Posterior cingulate gyrus (tissue), 11 donors: Measurements from ENCODE around the gene SOX4.
"Not testable (repeated sequence)": the region's sequence is repeated elsewhere in the genome, so short reads cannot be mapped to it uniquely, and the experiment has no call there.

ENCODE experiments used
- DNase-seq, 10 donors: peaks; one replicate each; pipeline versions ENCODE4 v3.0.0 to v3.0.0-alpha.2; 2020 to 2021; ENCODE audit warnings: mixed read lengths in 3 of 10
- intact Hi-C: fragments of 100-400 bp; cut with DNase I; formaldehyde crosslinking; loops from one replicate; pipeline ENCODE4 v1.15.1; 2023

SOX4 gene

DNA sequence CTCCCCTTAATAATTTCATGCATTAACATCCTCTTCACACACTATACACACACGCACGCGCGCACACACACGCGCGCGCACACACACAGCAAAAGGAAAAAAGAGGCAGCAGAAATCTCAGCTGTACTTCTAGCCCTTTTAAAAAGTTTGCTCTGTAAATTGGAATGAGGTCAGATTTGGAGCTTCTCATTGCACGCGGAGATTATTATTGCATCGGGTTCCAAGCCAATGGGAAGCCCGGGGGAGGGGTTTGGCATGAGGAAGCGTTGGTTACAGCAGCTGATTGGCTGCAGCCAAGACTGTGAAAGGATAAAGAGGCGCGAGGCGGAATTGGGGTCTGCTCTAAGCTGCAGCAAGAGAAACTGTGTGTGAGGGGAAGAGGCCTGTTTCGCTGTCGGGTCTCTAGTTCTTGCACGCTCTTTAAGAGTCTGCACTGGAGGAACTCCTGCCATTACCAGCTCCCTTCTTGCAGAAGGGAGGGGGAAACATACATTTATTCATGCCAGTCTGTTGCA lies at the start of gene SOX4:
TSS of gene SOX4 (plus strand) at position 340 of the 515 bp plus-strand sequence. CDS start 784 bp downstream, outside the sequence.
- DNase-seq, result peak; percentile 79 to 97 (median 86)
- intact Hi-C loops, result loop anchor here (10.0 kb wide), 1 partner anchor 1851 kb away; no protein-coding TSS in a partner anchor

DNA sequence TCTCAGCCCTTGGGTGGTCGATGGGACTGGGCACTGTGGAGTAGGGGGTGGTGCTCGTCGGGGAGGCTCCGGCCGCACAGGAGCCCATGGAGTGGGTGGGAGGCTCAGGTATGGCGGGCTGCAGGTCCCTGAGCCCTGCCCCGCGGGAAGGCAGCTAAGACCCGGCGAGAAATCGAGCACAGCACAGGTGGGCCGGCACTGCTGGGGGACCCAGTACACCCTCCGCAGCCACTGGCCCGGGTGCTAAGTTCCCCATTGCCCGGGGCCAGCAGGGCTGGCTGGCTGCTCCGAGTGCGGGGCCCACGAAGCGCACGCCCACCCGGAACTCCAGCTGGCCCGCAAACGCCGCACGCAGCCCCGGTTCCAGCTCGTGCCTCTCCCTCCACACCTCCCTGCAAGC lies 41.3 kb upstream of the SOX4 start:
- DNase-seq, intact Hi-C loops: not testable (repeated sequence)

DNA sequence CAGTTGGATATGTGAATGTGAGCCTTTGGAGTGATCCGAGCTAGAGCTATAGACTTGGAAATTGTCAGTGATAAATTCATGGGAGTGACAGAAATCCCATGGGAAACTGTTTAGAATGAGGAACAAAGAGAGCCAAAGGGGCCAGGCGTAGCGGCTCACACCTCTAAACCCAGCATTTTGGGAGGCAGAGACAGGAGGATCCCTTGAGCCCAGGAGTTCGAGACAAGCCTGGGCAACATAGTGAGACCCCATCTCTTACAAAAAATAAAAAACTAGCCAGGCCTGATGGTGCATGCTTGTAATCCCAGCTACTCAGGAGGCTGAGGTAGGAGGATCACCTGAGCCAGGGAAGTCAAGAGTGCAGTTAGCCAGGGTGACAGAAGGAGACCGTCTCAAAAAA lies 39.3 kb upstream of the SOX4 start:
- DNase-seq, result no peak
- intact Hi-C loops, result no loop called here

DNA sequence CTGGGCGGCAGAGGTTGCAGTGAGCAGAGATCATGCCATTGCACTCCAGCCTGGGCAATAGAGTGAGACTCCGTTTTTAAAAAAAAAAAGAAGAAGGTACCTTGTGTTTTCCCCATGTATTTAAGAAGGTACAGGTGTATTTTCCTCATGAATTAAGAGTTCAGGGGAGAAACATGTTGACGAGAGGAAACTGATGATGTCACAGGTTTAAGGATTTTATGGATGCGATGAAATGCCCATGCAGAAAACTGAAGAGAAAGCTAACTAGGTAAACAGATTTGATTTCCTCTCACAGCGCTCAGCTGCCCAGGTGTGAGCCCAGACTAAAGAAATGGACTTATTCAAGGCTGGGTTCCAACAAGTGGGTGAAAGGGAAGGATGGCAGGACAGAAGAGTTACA lies 38.4 kb upstream of the SOX4 start:
- intact Hi-C loops, result no loop called here
- DNase-seq, result no peak

DNA sequence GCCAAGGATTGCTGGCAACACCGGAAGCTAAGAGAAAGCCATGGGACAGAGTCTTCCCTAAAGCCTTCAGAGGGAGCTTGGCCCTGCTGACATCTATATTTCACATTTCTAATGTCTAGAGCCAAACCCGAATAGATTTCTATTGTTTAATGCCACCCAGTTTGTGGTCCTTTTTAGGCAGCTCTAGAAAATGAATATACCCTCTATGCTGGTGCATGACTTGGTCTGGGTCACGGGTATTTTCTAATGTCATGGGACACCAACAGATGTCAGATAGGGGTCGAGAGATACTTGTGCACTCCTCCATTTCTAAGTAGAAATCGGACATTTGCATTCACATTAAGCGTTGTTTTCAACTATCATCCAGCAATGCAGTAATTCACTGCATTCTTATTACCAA lies 37.0 kb upstream of the SOX4 start:
- DNase-seq, result no peak
- intact Hi-C loops, result no loop called here

DNA sequence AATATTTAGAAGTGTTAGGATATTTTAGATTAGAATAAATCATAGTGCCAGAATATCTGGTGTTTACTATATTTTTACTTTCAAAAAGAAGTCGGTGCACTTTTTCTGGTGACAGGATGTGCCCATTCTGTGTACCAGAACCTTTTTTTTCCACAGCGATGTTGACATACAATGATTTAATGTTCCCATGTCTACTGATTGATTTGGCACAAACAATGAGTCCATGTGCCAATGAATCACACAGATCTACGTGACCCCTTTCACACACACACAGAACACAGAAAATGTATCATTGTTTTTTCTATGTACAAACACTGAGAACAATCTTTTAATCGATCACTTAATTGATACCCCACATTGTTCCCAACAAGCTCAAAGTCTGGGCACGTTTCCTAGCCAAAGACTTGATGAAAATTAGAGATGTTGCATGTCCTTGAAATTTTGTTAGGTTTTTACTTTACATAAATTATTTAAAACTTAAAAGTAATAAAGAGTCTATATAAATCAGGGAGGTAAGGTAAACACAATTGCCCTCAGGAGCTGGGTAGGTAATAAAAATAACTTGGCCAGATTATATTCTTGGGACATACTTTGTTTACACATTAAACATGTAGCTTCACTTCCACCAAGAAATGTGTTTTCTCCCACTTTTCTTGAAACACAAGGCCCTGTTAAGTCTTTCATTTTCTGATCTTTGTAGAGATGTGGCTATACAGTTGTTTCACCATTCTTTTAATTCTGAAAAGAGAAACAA lies 36.4 kb upstream of the SOX4 start:
- intact Hi-C loops, result no loop called here
- no peak for DNase-seq

DNA sequence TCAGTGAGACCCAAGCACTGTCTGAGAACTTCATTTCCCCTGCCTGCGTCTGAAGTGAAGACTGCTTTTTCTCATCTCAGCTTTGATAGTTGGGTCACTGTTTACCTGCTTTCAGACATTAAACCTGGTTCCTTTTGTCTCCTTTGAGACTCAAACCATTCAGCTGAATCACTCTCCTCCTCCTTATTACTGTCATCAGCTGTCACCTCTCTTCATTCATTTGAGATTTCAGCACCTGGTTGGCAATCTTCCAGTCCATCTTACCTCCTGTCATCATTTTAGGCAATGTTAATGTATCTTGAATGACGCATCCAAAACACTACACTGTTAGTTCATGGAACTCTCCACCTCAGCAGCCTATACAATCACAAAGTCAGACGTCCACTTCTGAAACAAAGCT lies 34.3 kb upstream of the SOX4 start:
- intact Hi-C loops, result no loop called here
- DNase-seq, result no peak

DNA sequence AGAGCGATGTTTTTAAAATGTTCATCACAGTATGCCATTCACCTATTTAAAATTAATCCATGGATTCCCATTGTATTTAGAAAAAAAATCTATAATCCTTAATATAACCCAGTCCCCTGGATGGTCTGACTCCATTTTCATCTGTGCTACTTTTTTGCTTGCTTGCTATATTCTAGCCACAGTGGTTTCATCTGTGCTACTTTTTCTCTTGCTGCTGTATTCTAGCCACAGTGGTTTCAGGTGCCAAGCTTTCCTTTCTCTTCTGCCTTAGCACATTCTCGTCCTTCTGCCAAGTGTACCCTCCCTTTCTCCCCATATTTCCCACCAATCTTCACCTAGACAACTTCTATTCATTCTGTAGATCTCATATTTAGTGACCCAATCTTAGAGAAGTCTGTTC lies 33.3 kb upstream of the SOX4 start:
- DNase-seq, result no peak
- intact Hi-C loops, result no loop called here

DNA sequence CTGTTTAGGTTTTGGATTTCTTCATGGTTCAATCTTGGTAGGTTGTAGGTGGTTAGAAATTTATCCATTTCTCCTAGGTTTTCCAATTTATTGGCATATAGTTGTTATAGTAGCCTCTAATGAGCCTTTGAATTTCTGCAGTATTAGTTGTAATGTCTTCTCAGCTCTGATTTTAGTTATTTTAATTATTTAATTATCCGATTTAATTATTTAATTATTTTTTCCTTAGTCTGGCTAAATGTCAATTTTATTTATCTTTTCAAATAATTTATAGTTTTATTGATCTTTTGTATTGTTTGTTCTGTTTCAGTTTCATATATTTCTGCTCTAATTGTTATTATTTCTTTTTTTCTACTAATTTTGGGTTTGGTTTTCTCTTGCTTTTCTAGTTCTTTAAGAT lies 28.1 kb upstream of the SOX4 start:
- no peak for DNase-seq
- intact Hi-C loops, result no loop called here

DNA sequence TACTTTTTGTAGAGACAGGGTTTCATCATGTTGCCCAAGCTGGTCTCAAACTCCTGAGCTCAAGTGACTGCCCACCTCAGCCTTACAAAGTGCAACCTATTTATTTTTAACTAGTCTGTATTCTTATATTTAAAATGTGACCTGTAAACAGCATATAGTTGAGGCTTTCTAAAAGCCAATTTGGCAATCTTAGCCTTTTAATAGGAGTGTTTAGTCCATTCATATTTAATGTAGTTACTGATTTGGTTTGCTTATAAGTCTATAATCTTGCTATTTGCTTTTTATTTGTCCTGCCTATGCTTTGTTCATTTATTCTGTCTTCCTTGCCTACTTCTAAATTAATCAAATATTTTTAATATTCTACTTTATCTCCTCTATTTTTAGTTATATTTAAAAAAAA lies 15.0 kb upstream of the SOX4 start:
- no peak for DNase-seq
- intact Hi-C loops, result no loop called here

DNA sequence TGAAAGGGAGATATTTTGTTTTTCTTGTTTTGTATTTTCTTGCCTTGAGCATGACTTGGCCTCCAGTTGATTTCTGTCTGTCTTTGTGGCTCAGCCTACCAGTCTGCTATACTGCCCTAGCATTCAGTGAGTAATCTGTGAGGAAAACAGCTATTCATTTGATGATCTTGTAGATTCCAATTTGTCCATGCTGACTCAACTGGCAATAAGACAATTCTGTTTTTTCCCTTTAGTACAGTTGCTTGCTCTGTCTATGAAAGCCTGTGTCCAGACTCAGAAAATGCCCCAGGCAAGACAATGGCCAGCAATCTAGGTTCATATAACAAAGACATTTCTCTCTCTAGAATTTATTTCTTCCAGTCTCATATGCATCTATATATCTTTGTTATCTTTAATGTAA lies 10.9 kb upstream of the SOX4 start:
- intact Hi-C loops, result no loop called here

DNA sequence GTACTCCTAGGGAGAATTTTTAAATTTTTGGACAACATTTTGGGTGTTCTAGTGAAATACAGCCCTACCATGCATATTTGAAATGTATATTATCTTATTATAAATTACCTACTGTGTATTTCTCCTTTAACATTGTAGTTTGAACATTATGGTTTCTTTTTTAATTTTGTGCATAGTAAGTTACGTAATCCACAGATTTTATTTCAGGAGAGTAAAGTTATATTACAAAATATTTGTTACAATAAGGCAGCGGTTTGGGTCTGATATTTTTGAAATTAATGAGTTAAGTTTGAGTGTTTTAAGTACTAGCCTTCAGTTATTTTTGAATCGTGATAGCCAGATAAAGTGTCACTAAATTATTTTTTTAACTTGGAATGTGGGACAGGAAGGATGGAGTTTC lies 7.3 kb upstream of the SOX4 start:
- no peak for DNase-seq
- intact Hi-C loops, result loop anchor here (5.0 kb wide), 1 partner anchor 794 kb away; no protein-coding TSS in a partner anchor

More for the DNA sequence above, 10.9 kb upstream of the SOX4 start:
- DNase-seq, result no peak

DNA sequence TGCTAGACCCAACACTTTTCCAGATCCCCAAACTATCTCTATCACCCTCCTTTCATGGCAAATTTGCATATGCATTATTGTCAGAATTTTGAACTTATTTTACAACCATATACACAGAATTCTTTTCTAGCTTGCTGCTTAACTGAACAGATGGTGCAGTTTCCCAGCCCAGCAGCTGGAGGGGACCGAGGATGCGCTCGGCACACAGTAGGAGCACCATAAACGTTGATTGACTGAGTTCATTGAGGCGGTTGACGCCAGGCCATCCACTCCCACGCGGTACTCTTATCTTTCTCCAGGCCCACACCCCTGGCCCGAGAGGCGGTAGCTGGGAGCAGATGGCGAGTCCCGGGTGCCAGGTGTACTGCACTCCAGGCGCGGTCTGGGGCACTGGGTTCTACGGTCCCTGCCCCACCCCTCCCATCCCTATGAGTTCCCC lies 6.8 kb upstream of the SOX4 start:
- DNase-seq, result peak in 2 of 10 donors; percentile 19 to 74
- intact Hi-C loops, result loop anchor here (5.0 kb wide), 1 partner anchor 794 kb away; no protein-coding TSS in a partner anchor

DNA sequence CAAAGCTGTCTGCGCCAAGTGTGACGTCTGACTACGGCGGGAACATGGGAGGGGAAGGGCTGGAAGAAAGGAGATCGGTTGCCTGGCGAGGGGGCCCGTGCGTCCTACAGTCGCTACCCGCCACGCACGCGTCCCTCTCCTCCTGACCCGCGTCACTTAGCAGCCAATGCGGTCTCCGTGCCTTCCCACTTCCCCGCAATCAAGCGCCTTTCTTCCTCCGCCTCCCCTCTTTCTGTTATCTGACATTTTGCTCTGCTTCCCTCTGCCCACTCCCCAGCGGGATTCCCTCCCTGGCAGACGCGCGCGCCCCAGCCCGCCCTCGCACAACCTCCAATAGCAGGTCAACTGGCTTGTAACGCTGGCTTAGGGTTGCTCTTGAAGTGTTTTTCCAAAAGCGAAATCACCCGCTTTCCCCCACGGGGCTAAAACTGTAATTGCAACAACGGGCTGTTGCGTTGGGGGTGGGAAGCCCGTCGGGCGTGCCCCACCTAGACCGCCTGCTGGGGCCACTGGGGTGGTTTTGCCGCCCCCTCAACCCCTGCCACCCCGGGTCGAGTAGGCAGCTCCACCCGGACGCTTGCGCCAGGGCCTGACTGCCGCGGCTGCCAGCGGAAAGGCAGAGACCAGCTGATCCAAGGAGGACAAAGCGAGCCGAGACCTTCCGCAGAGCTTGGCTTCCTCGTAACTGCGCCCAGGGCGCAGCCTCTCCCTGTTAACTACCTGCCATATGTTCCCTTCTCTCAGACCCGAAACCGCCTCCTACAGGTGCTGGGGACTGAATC lies 6.2 kb upstream of the SOX4 start:
- peak in 9 of 10 donors; percentile 24 to 91 (median 57) for DNase-seq
- intact Hi-C loops, result loop anchor here (5.0 kb wide), 1 partner anchor 795 kb away; no protein-coding TSS in a partner anchor

DNA sequence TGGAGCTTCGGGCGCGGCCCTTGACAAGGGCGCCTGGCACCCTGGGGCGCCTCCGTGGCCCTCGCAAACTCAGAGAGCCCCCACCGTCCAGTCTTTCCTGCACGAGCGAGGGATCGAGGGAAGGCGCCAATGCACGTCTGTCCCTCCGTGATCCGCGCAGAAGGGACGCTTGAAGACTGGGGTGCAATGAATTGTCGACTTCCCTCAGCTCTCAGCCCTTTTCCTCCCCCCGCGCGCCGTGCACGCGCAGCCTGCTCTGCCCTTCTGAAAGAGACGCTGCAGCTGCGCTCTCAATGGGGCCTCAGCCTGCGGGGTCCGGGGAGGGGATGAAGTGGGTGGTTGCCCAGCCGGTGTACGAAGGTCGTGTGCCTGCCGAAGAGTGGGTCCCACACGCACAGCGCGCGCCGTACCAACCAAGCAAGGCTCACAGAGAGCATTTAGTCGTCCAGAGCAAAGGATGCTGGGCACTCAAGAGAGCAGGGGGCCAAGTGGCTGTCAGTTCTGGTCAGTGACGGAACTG lies 5.5 kb upstream of the SOX4 start:
- intact Hi-C loops, result loop anchor here (5.0 kb wide), 1 partner anchor 796 kb away; no protein-coding TSS in a partner anchor
- DNase-seq, result peak in 9 of 10 donors; percentile 35 to 95 (median 67)

DNA sequence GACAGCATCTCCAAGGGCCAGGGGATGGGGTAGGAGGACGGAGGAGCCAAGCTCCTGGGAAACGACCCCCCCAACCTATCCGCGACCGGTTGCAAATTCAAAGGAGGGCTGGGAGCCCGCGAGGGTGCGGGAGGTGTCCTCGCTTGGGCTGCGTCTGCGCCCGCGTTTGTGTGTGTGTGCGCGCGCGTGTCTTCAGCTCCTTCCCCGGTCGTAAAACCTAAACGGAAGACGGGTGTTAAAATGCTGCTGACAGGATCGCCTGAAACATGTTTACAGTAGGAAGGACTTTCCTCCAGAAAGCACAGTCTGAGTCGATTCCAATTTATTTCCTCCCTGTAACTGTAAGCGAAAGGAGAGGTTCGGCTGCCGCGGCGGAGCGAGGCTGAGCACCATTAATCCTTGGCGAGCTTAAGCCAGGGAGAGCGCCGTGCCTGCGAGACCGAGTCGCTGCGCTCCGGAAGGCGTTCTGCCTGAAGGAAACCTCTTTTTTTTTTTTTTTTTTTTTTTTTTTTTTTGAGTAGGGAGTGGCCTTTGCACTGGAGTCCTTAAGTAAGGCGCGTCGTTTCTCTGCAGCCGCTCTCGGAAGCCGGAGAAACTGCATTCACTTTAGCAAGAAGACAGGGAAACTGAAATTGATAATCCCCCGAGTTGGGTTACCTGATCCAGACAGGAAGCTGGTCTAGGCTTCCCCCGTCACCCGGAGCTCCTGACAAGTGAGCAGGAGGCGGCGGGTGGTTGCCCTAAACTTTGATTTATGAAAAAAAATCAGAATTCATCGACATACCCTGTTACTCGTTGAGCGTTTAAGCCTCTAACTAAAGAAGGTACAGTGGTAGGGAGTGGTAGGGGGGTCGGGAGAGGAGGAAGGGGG lies 4.8 kb upstream of the SOX4 start:
- intact Hi-C loops, result loop anchor here (1.0 to 5.0 kb wide), 2 partner anchors 796 to 1024 kb away; no protein-coding TSS in a partner anchor
- peak in 8 of 10 donors; percentile 26 to 90 (median 62) for DNase-seq

DNA sequence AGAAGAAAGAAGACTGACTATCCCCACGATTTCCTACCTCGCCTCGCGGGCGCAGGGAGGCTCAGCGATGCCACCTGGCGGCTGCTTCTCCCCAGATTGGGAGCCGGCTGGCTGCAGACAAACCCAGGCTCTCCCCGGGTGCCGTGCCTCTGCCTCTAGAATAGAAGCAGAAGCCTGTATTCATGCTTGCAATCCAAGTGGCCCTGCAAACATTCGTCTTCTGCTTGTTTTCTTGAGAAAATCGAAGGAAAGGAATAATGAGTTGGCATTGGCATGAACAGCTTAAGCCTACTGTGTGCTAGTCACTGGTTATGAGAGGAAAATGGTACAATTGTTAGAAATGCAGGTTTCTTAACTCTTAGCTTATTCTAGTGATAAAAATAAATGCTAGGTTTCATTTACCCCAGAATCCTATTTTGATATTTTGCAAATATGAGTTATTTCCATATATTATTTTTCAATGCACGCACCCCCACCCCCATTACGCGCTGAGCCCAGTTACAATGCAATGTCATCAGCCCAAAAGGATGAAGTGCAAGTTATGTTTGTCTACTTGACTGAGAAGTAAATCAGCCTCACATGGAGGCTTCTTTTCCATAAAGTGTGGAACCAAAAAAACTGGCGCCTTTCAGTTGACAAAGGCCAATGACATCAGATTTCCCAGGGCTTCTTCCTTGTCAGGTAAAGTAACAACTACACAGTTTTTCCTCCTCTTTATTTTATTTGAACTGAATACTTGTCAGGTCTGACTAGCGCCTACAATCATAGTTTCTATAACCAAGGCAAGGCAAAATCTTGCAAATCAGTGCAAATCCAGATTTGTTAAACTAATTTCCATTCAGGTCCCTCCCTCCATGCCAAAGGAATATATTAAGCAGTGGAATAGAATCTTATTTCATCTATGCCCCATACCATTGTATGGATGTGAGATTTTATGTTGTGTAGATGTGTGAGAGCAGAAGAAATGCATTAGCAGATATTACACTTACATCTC lies 3.9 kb upstream of the SOX4 start:
- intact Hi-C loops, result loop anchor here (1.0 to 10.0 kb wide), 3 partner anchors 797 to 1855 kb away; no protein-coding TSS in a partner anchor
- peak; percentile 82 to 98 (median 89) for DNase-seq

DNA sequence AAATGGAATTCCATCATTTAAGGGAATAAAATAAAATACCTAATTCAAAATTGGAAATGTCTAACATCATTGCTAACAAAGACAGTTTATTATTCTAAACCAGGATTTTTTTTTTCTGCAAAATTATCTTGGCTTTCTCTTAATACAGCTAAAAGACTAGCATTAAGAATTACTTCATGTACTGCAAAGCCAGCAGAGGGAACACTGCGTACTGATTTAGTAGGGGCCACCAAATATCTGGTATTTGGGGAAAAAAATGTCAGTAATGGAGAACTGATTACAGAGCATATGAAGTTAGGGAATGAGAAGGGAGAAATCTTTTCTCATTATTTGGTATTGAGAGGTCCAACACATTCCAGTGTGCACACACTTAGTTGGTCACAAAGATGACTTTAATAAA lies 3.2 kb upstream of the SOX4 start:
- intact Hi-C loops, result loop anchor here (10.0 kb wide), 1 partner anchor 1854 kb away; no protein-coding TSS in a partner anchor
- DNase-seq, result no peak
